HG03135 (cell line): ENCODE results near the gene ERVW-1.
"Not testable (repeated sequence)": the region's sequence is repeated elsewhere in the genome, so short reads cannot be mapped to it uniquely, and the experiment has no call there.

Experiments used
- ATAC-seq: cut with Tn5 transposase; IDR thresholded peaks from one replicate; pipeline ENCODE4 v1.9.1; 2021; ENCODE audit warnings: mild to moderate bottlenecking, moderate library complexity; ENCODE audit not compliant: unreplicated experiment

The ERVW-1 gene, protein sequence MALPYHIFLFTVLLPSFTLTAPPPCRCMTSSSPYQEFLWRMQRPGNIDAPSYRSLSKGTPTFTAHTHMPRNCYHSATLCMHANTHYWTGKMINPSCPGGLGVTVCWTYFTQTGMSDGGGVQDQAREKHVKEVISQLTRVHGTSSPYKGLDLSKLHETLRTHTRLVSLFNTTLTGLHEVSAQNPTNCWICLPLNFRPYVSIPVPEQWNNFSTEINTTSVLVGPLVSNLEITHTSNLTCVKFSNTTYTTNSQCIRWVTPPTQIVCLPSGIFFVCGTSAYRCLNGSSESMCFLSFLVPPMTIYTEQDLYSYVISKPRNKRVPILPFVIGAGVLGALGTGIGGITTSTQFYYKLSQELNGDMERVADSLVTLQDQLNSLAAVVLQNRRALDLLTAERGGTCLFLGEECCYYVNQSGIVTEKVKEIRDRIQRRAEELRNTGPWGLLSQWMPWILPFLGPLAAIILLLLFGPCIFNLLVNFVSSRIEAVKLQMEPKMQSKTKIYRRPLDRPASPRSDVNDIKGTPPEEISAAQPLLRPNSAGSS

GRCh38 chr7:92477681-92478080 lies at the start of gene ERVW-1:
ERVW-1 (minus strand) TSS chr7:92477946; CDS start chr7:92470381, 7,565 bp downstream.
- not testable (repeated sequence) for ATAC-seq

DNA sequence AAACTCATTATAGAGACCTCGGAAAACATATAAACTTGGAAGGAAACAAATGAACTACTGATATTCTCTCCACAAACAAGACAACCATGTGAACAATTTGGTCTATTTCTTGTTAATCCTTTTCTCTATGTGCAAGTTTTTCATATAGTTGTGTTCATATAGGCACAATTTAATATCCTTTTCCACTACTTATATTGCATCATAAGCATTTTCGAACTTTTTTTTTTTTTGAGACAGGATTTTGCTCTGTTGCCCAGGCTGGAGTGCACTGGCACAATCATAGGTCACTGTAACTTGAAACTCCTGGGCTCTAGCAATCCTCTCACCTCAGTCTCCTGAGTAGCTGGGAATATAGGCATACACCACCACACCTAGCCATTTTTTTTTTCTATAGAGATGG lies 45.4 kb upstream of the ERVW-1 start:
- ATAC-seq: no peak

GRCh38 chr7:92520024-92520423 lies 42.3 kb upstream of the ERVW-1 start:
- no peak for ATAC-seq

DNA sequence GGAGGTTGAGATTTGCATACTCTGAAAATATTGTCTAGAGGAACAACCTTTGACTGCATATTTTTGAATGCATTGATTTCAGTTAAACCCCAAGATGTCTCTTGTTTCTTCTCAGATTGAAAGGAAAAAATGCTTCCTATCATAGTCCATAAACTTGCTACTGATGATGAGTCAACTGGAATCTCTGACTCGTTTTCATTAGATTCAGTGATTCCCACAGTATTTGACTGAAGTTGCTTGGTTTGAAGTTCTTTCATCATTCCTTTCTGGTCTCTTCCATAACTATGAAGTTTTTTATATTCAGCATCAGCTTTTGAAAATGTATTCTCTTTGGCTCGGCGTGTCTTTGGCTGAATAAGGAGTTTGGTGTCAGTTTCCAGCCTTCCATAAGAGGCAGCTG lies 39.9 kb upstream of the ERVW-1 start:
- ATAC-seq: no peak

DNA sequence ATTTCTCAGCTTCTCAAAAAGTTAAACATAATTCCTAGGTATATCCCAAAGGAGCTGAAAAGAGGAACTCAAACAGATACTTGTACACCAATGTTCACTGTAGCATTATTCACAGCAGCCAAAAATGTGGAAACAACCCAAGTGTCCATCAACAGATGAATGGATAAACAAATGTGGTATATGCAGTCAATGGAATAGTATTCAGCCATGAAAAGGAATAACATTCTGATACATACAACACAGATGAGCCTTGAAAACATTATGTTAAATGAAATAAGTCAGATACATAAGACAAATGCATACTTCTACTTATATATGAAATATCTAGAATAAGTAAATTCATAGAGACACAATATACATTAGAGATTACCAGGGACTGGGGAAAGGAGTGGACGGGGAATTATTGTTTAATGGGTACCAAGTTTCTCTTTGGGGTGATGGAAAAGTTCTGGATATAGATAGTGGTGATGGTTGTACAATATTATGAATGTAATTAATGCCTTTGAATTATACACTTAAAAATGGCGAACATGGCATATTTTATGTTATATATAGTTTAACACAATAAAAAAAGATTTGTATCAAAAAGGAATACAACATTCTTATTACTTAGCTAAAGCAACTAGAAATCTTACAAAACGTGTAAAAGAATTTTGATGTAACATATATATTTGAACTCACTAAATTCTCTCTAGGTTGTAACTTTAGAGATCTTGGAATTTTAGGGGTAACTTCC lies 35.6 kb upstream of the ERVW-1 start:
- no peak for ATAC-seq

- ATAC-seq: no peak
These were observed 31.2 kb upstream of the ERVW-1 start for GRCh38 chr7:92508946-92509345.

- no peak for ATAC-seq
These were observed 28.6 kb upstream of the ERVW-1 start for GRCh38 chr7:92506363-92506762.

- no peak for ATAC-seq
These were observed 26.8 kb upstream of the ERVW-1 start for GRCh38 chr7:92504563-92504962.

DNA sequence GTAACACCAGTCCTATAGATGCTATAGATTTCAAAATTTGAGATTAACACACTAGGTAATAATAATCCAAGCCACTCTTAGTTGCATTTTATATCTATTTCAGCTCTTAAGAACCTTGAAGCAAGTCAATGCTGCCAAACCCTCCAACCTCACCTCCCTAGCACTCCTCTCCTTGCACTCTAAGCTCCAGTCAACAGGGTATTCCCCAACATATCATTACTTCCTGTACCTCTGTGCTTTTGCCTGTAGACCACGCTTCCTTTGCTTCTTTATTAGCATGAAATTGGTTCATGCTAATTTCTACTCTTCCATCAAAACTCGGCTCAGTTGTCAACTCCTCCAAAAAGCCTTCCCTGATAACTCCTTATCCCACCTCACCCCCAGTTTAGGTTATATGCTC lies 26.0 kb upstream of the ERVW-1 start:
- no peak for ATAC-seq

- no peak for ATAC-seq
These were observed 20.8 kb upstream of the ERVW-1 start for GRCh38 chr7:92498557-92498956.

- no peak for ATAC-seq
These were observed 19.1 kb upstream of the ERVW-1 start for GRCh38 chr7:92496876-92497275.

GRCh38 chr7:92489634-92490033 lies 11.9 kb upstream of the ERVW-1 start:
- no peak for ATAC-seq

DNA sequence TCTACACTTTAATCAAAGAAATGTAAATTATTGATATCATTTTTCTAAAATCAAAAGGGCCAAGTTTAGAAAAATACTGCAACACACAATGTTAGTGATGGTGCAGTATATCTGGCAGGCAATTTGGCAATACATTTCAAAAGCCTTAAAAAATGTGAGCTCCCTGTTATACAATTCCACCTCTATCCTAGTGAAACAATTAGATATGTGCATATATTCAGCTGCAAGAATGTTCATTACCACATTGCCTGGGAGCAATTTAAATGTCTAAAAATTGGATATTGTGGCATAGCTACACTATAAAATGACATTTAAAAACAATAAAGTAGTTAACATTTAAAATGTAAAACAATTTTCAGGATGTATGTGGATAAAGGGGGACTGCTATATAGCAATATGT lies 10.1 kb upstream of the ERVW-1 start:
- ATAC-seq: no peak

GRCh38 chr7:92485974-92486373 lies 8.2 kb upstream of the ERVW-1 start:
- ATAC-seq: no peak

- no peak for ATAC-seq
These were observed 7.6 kb upstream of the ERVW-1 start for GRCh38 chr7:92485267-92485892.

DNA sequence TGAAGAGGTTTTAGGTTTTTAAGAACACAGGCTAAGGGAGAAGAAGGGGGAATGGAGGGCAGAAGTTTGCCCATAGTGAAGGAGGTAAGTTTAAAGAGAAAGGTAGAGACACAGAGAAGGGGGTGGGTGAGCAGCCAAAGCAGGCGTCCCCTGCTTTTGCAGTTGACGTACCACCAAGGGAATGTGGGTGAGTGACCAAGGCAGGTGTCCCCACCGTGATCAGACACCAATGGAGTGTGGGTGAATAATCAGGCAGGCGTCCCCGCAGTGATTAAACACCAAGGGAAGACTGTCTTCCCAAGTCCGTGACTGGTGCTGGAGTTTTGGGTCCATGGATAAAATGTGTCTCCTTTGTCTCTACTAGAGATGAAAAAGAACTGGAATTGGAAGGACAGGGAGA lies 6.5 kb upstream of the ERVW-1 start:
- not testable (repeated sequence) for ATAC-seq

DNA sequence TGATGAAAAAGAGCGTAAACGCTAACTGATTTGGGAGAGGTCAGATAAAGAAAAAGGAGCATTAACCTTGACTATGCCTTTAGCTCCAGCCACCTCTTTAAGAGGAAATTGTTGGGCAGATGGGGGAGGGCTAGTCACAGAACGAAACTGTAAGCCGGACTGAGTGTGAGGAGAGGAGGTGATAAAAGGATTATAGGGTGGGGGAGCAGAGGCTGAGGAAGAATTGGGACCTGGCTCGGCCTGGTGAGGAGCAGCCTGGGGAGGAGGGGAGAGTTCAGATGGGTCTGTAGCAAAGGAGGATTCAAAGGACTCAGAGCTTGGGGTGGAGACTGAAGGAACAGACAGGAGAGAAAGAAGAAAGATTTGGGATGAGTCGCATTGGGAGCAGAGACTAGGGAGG lies 5.9 kb upstream of the ERVW-1 start:
- not testable (repeated sequence) for ATAC-seq

- not testable (repeated sequence) for ATAC-seq
These were observed 1.4 kb upstream of the ERVW-1 start for GRCh38 chr7:92479146-92479545.

DNA sequence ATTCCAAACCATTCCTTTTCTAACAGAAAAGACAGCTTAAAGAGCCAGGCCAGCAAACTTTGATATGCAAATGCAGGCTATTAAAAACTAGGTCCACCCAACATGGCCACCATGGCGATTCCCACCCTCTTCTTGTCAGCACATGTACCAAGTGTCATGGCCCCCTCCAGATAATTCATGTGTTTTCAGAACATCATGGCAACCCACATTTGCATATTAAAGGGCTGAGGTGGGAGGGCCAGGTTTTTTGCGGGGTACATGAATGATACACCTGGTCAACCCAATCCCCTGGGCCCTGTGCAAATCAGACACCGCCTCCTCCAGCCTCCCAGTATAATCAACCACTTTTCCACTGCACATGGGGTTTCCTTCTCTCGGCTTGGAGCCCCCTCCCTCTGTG lies 965 bp upstream of the ERVW-1 start:
- no peak for ATAC-seq

- no peak for ATAC-seq
These were observed 349 bp upstream of the ERVW-1 start for GRCh38 chr7:92478095-92478494.

DNA sequence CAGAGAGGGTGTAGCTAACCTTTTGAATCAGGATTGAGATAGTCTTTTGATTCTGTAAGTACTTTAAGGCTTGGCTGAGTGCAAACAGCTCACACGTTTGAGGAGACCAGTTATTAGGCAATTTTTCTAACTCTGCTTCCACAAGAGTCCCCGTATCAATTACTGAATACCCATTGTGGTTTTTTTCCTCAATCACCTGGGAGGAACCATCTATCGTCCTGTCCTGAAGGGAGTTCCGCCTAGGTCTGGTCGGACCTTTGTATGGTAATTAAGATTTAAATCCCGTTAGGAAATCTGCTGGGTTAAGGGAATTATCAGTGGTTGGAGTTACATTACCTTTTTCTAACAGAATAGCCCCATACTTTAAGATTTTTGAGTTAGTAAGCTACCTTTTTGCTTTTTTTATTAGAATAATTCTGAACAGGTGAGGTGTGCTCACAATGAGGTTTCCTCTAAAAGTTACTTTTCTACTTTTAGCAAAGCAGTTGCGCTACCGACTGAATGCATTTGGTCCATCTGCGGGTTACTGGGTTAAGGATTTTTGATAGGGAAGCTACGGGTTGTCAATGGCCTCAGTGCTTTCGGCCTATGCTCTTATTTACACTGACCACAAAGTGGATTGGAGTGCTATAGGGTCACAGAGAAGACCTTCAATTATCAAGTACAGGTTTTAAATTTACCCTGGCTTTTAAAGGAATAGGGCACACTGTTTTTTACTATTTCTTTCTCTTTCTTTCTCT lies 1.7 kb downstream of the ERVW-1 start:
- ATAC-seq: not testable (repeated sequence)
